Activated naive CD4-positive, alpha-beta T cell treated with anti-CD3 and anti-CD28 coated beads for 36 hours (primary cell): ENCODE measurements around the gene SYK. TPM values are rescaled to one million over a fixed set of nuclear protein-coding genes. Genes with fewer than 3 reads are reported as not detected.

ENCODE experiments used
- CTCF ChIA-PET: fragments of 350-600 bp; sonication (Branson Sonifier 250); formaldehyde crosslinking; loops from one replicate; lab custom pipeline; 2021; ENCODE audit warnings: antibody characterized with exemption; lab: Charles Lee
- DNase-seq: peaks from one replicate; pipeline ENCODE4 v3.0.0-alpha.2; 2020
- H3K27ac Mint-ChIP-seq: one replicate; pipeline ENCODE4 v1.8.0; 2021; ENCODE audit warnings: mild to moderate bottlenecking, mixed read lengths
- H3K27me3 Mint-ChIP-seq: one replicate; pipeline ENCODE4 v1.8.0; 2021; ENCODE audit warnings: low read depth, mixed read lengths
- H3K36me3 Mint-ChIP-seq: one replicate; pipeline ENCODE4 v1.8.0; 2021; ENCODE audit warnings: low read depth, mixed read lengths
- H3K4me1 Mint-ChIP-seq: one replicate; pipeline ENCODE4 v1.8.0; 2021; ENCODE audit warnings: low read depth, mixed read lengths
- H3K4me3 Mint-ChIP-seq: one replicate; pipeline ENCODE4 v1.8.0; 2021; ENCODE audit warnings: mild to moderate bottlenecking, moderate library complexity, mixed read lengths
- H3K9me3 Mint-ChIP-seq: one replicate; pipeline ENCODE4 v1.8.0; 2021; ENCODE audit warnings: mixed read lengths
- intact Hi-C: fragments of 100-400 bp; cut with micrococcal nuclease; formaldehyde crosslinking; loops from one replicate; pipeline ENCODE4 v1.15.1; 2023
- total RNA-seq, 2 experiments: library from RNA; stranded (reverse); gene quantifications; one replicate each; pipeline ENCODE4 v1.2.3, GENCODE V29; 2021

SYK gene
- total RNA-seq, 2 experiments from 2014 or later = 0.07 to 0.19 TPM

- Mint-ChIP-seq H3K4me3 (no peak overlapping the region), H3K9me3 (no peaks in the 10 kb centered on the region), H3K27me3 (no peaks in the 10 kb centered on the region), H3K4me1 (no peaks in the 10 kb centered on the region), H3K27ac (no peak overlapping the region), H3K36me3 (no peaks in the 10 kb centered on the region)
- intact Hi-C loops = no loop called here
- CTCF ChIA-PET = no interaction called here
- DNase-seq = no peak
Observed at GRCh38 chr9:90907790-90908189, 106.2 kb downstream of the SYK start.

- DNase-seq = no peak
- no peaks in the 10 kb centered on the region for H3K9me3 Mint-ChIP-seq
- no peaks in the 10 kb centered on the region for H3K27me3 Mint-ChIP-seq
Observed at GRCh38 chr9:90909225-90909624, 107.6 kb downstream of the SYK start.

GRCh38 chr9:90909747-90910283 is 108.2 kb downstream of the SYK start:
- CTCF ChIA-PET = interaction anchor here (1.2 kb wide), 1 partner anchor 524 kb away, joined by 3 read pairs; no protein-coding TSS in a partner anchor
- Mint-ChIP-seq H3K36me3 (no peaks in the 10 kb centered on the region), H3K27me3 (no peaks in the 10 kb centered on the region), H3K27ac (no peak overlapping the region), H3K4me3 (no peak overlapping the region), H3K4me1 (no peaks in the 10 kb centered on the region), H3K9me3 (no peaks in the 10 kb centered on the region)
- DNase-seq = no peak
- intact Hi-C loops = no loop called here

More at GRCh38 chr9:90909225-90909624, 107.6 kb downstream of the SYK start:
- Mint-ChIP-seq H3K4me1 (no peaks in the 10 kb centered on the region), H3K36me3 (no peaks in the 10 kb centered on the region), H3K27ac (no peak overlapping the region), H3K4me3 (no peak overlapping the region)
- intact Hi-C loops = no loop called here
- CTCF ChIA-PET = interaction anchor here (1.2 kb wide), 1 partner anchor 525 kb away, joined by 3 read pairs; no protein-coding TSS in a partner anchor

GRCh38 chr9:90914196-90914595 is 112.6 kb downstream of the SYK start:
- Mint-ChIP-seq H3K36me3 (no peaks in the 10 kb centered on the region), H3K27me3 (no peaks in the 10 kb centered on the region), H3K27ac (no peak overlapping the region), H3K9me3 (no peaks in the 10 kb centered on the region), H3K4me3 (no peak overlapping the region), H3K4me1 (no peaks in the 10 kb centered on the region)
- CTCF ChIA-PET = interaction anchor here (0.6 to 4.3 kb wide), 19 partner anchors 20 to 996 kb away, joined by 3 to 71 read pairs (median 4); partner anchors contain the start of gene NFIL3
- no peak for DNase-seq
- intact Hi-C loops = no loop called here

GRCh38 chr9:90914868-90915483 is 113.4 kb downstream of the SYK start:
- H3K9me3 Mint-ChIP-seq = no peaks in the 10 kb centered on the region
- peak; percentile 82 for DNase-seq
- no peaks in the 10 kb centered on the region for H3K27me3 Mint-ChIP-seq
- no peak overlapping the region for H3K4me3 Mint-ChIP-seq
- no peak overlapping the region for H3K27ac Mint-ChIP-seq
- CTCF ChIA-PET = interaction anchor here (0.6 to 4.3 kb wide), 33 partner anchors 9 to 1040 kb away, joined by 3 to 71 read pairs (median 3); partner anchors contain the start of gene NFIL3
- no peaks in the 10 kb centered on the region for H3K36me3 Mint-ChIP-seq
- intact Hi-C loops = loop anchor here (1.0 kb wide), 6 partner anchors 118 to 812 kb away; no protein-coding TSS in a partner anchor
- H3K4me1 Mint-ChIP-seq = no peaks in the 10 kb centered on the region

- intact Hi-C loops = loop anchor here (1.0 kb wide), 6 partner anchors 118 to 812 kb away; no protein-coding TSS in a partner anchor
- no peaks in the 10 kb centered on the region for H3K4me1 Mint-ChIP-seq
- no peaks in the 10 kb centered on the region for H3K36me3 Mint-ChIP-seq
- H3K27ac Mint-ChIP-seq = no peak overlapping the region
- H3K4me3 Mint-ChIP-seq = no peak overlapping the region
- CTCF ChIA-PET = interaction anchor here (0.6 to 4.3 kb wide), 30 partner anchors 9 to 1039 kb away, joined by 3 to 71 read pairs (median 3); partner anchors contain the start of gene NFIL3
- DNase-seq = peak; percentile 69
- no peaks in the 10 kb centered on the region for H3K27me3 Mint-ChIP-seq
- H3K9me3 Mint-ChIP-seq = no peaks in the 10 kb centered on the region
Observed at GRCh38 chr9:90915693-90916092, 114.1 kb downstream of the SYK start.

- CTCF ChIA-PET = interaction anchor here (0.6 to 4.3 kb wide), 17 partner anchors 10 to 819 kb away, joined by 3 to 71 read pairs (median 4); partner anchors contain the start of gene NFIL3
- Mint-ChIP-seq H3K4me3 (no peak overlapping the region), H3K27ac (no peak overlapping the region), H3K27me3 (no peaks in the 10 kb centered on the region), H3K9me3 (no peaks in the 10 kb centered on the region), H3K4me1 (no peaks in the 10 kb centered on the region), H3K36me3 (no peaks in the 10 kb centered on the region)
- no peak for DNase-seq
- intact Hi-C loops = no loop called here
Observed at GRCh38 chr9:90916147-90916734, 114.6 kb downstream of the SYK start.

GRCh38 chr9:90919883-90920282 is 118.3 kb downstream of the SYK start:
- no peak for DNase-seq
- Mint-ChIP-seq H3K9me3 (no peaks in the 10 kb centered on the region), H3K4me1 (no peaks in the 10 kb centered on the region), H3K36me3 (no peaks in the 10 kb centered on the region), H3K27me3 (peaks cover 10% of the 10 kb centered on the region), H3K4me3 (no peak overlapping the region), H3K27ac (no peak overlapping the region)
- CTCF ChIA-PET = no interaction called here
- intact Hi-C loops = no loop called here

GRCh38 chr9:90921104-90921503 is 119.5 kb downstream of the SYK start:
- no peak for DNase-seq
- no peak overlapping the region for H3K27ac Mint-ChIP-seq
- no peaks in the 10 kb centered on the region for H3K36me3 Mint-ChIP-seq
- no peaks in the 10 kb centered on the region for H3K4me1 Mint-ChIP-seq
- CTCF ChIA-PET = no interaction called here
- no peak overlapping the region for H3K4me3 Mint-ChIP-seq
- H3K9me3 Mint-ChIP-seq = no peaks in the 10 kb centered on the region
- intact Hi-C loops = no loop called here
- H3K27me3 Mint-ChIP-seq = peaks cover 12% of the 10 kb centered on the region

GRCh38 chr9:90921969-90922368 is 120.3 kb downstream of the SYK start:
- CTCF ChIA-PET = no interaction called here
- H3K36me3 Mint-ChIP-seq = no peaks in the 10 kb centered on the region
- H3K27ac Mint-ChIP-seq = no peak overlapping the region
- no peaks in the 10 kb centered on the region for H3K9me3 Mint-ChIP-seq
- H3K27me3 Mint-ChIP-seq = peaks cover 12% of the 10 kb centered on the region
- no peak for DNase-seq
- no peaks in the 10 kb centered on the region for H3K4me1 Mint-ChIP-seq
- H3K4me3 Mint-ChIP-seq = no peak overlapping the region
- intact Hi-C loops = no loop called here

- Mint-ChIP-seq H3K36me3 (no peaks in the 10 kb centered on the region), H3K27ac (no peak overlapping the region), H3K4me1 (no peaks in the 10 kb centered on the region), H3K4me3 (no peak overlapping the region), H3K9me3 (no peaks in the 10 kb centered on the region), H3K27me3 (peaks cover 12% of the 10 kb centered on the region)
- intact Hi-C loops = no loop called here
- DNase-seq = no peak
- CTCF ChIA-PET = no interaction called here
Observed at GRCh38 chr9:90925581-90926257, 124.1 kb downstream of the SYK start.

GRCh38 chr9:90926936-90927335 is 125.3 kb downstream of the SYK start:
- Mint-ChIP-seq H3K27me3 (peaks cover 12% of the 10 kb centered on the region), H3K36me3 (no peaks in the 10 kb centered on the region), H3K27ac (no peak overlapping the region), H3K4me3 (no peak overlapping the region), H3K9me3 (no peaks in the 10 kb centered on the region), H3K4me1 (no peaks in the 10 kb centered on the region)
- intact Hi-C loops = no loop called here
- CTCF ChIA-PET = no interaction called here
- DNase-seq = no peak
